Measurements from ENCODE around the gene GPC6.

GRCh38 chr13:93227878-93228642, 1.5 kb downstream of the GPC6 start:
- TF ChIP-seq CTCF (optimal IDR thresholded peaks at IDR 0.05 in 1 of 3, IDR thresholded peaks at IDR 0.05 in 1 of 3, conservative IDR thresholded peaks at IDR 0.05 in 1 of 3; ENCODE audit: extremely low read depth in 1 of 3, insufficient read depth in 2 of 3, low read length in 3 of 3) (peak in 2 of 3 experiments; percentile 35 to 47), EZH2 (IDR thresholded peaks at IDR 0.05; ENCODE audit: low read length) (no peak)

All from keratinocyte (primary cell).